GM12873 (cell line): Measurements from ENCODE around the gene BSG.

Experiments used
- TF ChIP-seq, protein P1 (sequence below): IDR thresholded peaks from 2 replicates; pipeline ENCODE4 v1.5.1; 2012; ENCODE audit warnings: low read depth, mild to moderate bottlenecking, moderate library complexity, low read length, control low read depth; ENCODE audit not compliant: insufficient read depth; ENCODE audit errors: missing control alignments

The BSG gene

DNA sequence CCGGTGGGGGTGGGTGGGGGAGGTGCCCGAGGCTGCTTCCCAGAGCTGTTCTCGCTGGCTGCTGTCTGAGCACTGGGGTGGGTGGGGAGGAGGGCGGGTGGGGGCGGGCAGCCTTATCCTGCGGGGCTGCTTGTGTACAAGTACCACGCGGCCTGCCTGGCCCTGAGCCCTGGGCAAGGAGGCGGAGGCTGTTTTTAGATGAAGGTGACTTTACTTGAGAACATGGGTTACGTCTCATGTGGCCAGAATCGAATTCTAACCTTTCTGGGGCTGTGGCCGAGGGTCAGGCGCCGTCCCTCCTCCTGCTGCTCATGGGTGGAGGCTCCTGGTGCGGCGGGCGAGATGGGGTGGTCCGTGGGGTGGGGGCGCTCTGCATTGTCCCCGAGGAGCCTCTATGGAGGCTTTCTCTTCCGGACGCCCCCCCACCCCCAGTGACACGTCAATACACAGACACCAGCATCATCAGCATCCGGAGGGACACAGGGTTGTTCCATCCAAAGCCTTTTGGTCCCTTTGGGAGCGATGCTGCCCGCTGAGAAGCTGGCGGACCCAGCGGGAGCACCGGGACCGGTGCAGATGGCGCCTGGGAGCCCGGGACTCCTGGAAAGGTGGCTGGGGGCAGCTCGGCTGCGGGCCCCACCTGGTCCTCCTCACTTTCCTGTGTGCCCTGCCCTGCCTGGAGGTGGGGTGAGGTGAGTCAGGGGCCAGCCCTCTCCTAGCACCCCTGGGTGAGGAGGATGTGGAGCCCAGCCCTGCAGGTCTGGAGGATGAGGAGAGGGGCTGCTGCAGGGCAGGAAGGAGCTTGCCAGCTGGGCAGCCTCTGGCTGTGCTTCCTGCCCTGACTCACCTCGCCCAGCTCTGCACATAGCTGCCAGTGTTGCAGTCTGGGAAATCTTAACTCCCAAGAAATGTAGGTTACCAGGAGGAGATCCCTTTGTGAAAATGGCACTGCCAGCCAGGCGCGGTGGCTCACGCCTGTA lies 3.4 kb downstream of the BSG start:
- TF ChIP-seq, protein P1, sequence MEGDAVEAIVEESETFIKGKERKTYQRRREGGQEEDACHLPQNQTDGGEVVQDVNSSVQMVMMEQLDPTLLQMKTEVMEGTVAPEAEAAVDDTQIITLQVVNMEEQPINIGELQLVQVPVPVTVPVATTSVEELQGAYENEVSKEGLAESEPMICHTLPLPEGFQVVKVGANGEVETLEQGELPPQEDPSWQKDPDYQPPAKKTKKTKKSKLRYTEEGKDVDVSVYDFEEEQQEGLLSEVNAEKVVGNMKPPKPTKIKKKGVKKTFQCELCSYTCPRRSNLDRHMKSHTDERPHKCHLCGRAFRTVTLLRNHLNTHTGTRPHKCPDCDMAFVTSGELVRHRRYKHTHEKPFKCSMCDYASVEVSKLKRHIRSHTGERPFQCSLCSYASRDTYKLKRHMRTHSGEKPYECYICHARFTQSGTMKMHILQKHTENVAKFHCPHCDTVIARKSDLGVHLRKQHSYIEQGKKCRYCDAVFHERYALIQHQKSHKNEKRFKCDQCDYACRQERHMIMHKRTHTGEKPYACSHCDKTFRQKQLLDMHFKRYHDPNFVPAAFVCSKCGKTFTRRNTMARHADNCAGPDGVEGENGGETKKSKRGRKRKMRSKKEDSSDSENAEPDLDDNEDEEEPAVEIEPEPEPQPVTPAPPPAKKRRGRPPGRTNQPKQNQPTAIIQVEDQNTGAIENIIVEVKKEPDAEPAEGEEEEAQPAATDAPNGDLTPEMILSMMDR = no peak

DNA sequence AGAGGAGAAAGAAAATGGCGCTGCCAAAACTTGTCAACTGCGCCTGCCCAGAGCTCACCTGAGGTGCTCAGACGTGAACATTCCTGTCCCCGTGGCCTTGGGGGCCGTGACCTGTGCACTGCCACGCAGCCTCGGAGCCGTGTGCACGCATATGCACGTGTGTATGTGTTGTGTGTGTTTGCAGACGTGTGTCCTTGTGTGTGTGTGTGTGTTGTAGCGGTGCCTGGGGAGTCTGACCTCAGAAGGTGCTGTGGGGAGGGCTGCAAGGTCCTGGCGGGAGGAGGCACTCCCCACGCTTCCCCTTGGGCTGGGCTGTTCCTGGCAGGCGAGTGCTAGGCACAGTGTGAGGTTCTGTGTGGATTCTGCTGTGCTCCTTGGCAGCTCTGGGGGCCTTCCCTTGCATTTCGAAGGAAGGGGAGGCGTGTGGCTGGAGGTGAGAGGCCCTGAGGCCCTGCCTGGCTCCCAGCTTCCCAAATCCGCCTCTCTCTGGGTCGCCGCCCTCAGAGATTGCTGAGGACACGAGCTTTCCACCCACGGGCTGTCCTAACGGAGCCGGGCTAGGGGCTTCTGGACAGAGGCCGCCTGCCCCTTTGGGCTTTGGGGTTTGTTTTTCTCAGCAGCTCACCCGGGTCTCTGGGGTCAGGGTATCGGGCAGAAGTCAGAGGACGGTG lies 4.5 kb downstream of the BSG start:
- TF ChIP-seq, protein P1 = no peak

- TF ChIP-seq, protein P1 = no peak
Observed at GRCh38 chr19:577439-578392, 5.3 kb downstream of the BSG start.

GRCh38 chr19:579111-579841 lies 6.9 kb downstream of the BSG start:
- TF ChIP-seq, protein P1 = no peak

DNA sequence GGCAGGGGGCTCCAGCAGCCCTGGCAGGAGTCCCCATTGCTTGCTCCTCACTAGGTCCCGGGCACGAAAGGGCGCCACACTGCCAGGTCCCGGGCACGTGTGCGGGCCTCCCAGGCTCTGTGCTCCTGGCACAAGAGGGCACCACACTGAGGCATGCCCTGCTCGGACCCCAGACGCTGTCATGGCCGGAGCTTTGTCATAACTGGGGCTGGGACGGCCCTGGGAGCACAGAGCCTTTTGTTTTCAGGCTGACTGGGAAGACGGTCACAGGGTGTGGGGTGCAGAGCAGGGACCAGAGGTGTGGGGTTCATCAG lies 7.4 kb downstream of the BSG start:
- TF ChIP-seq, protein P1 = no peak

GRCh38 chr19:580274-580835 lies 8.0 kb downstream of the BSG start:
- TF ChIP-seq, protein P1 = no peak
